K562 (cell line): ENCODE data around the gene SHISA5. TPM values are rescaled to one million over a fixed set of nuclear protein-coding genes. Genes with fewer than 3 reads are reported as not detected.

Experiments used
- CEBPG ChIP-seq, 3 experiments: fragments of 200-800 bp in 1 of 3; sonication (Bioruptor generic) in 1 of 3; sonication (generic) in 1 of 3; formaldehyde crosslinking in 1 of 3; IDR thresholded peaks in 2 of 3; conservative IDR thresholded peaks in 1 of 3; 2 replicates each; pipeline versions ENCODE4 v1.6.1 to v1.8.0; 2016 to 2022; ENCODE audit warnings: missing compliant biosample characterization in 2 of 3, missing genetic modification characterization in 2 of 3, mild to moderate bottlenecking in 1 of 3, missing genetic modification reagents in 1 of 3
- DACH1 ChIP-seq: fragments of 450-650 bp; IDR thresholded peaks from 2 replicates; pipeline ENCODE4 v1.6.1; 2018; ENCODE audit not compliant: partially characterized antibody
- HDAC2 ChIP-seq: fragments of 450-650 bp; IDR thresholded peaks from 2 replicates; pipeline ENCODE4 v1.6.1; 2016; ENCODE audit warnings: mild to moderate bottlenecking
- HDGF ChIP-seq: fragments of 450-650 bp; IDR thresholded peaks from 2 replicates; pipeline ENCODE4 v1.6.1; 2016
- KDM2B ChIP-seq: fragments of 250-450 bp; sonication (Bioruptor Pico); IDR thresholded peaks from 2 replicates; pipeline ENCODE4 v1.8.0; 2021; ENCODE audit warnings: mild to moderate bottlenecking, moderate library complexity
- KLF16 ChIP-seq: IDR thresholded peaks from 2 replicates; pipeline ENCODE4 v1.6.1; 2016; ENCODE audit warnings: antibody characterized with exemption
- MCM2 ChIP-seq: fragments of 450-650 bp; IDR thresholded peaks from 2 replicates; pipeline ENCODE4 v1.6.1; 2017; ENCODE audit warnings: low read depth, mild to moderate bottlenecking
- MXD1 ChIP-seq: fragments of 250-450 bp; sonication (Bioruptor Pico); IDR thresholded peaks from 2 replicates; pipeline ENCODE4 v1.8.0; 2021; ENCODE audit warnings: borderline replicate concordance, mild to moderate bottlenecking, moderate library complexity; ENCODE audit not compliant: poor library complexity, severe bottlenecking
- OTX1 ChIP-seq: fragments of 450-650 bp; formaldehyde crosslinking; IDR thresholded peaks from 2 replicates; pipeline ENCODE4 v1.4.0; 2022; ENCODE audit warnings: mild to moderate bottlenecking
- PHF20 ChIP-seq: fragments of 450-650 bp; IDR thresholded peaks from 2 replicates; pipeline ENCODE4 v1.6.1; 2018; ENCODE audit not compliant: partially characterized antibody
- TRIM28 ChIP-seq: fragments of 450-650 bp; IDR thresholded peaks from 2 replicates; pipeline ENCODE4 v1.6.1; 2017
- XRCC5 ChIP-seq: fragments of 200-400 bp; formaldehyde crosslinking; IDR thresholded peaks from 2 replicates; pipeline ENCODE4 v1.6.1; 2017; ENCODE audit warnings: low read depth, mild to moderate bottlenecking, low read length
- ZBTB12 ChIP-seq: fragments of 250-450 bp; sonication (Bioruptor Pico); IDR thresholded peaks from 2 replicates; pipeline ENCODE4 v1.4.0; 2020
- ZFX ChIP-seq: sonication (generic); formaldehyde crosslinking; IDR thresholded peaks from 2 replicates; pipeline ENCODE4 v1.8.0; 2022; ENCODE audit warnings: mild to moderate bottlenecking, missing genetic modification reagents, moderate library complexity
- ZKSCAN3 ChIP-seq: fragments of 250-450 bp; sonication (Bioruptor Pico); IDR thresholded peaks from 2 replicates; pipeline ENCODE4 v1.4.0; 2020
- ZNF174 ChIP-seq: fragments of 250-450 bp; sonication (Bioruptor Pico); IDR thresholded peaks from 2 replicates; pipeline ENCODE4 v1.4.0; 2020; ENCODE audit warnings: mild to moderate bottlenecking
- ZNF253 ChIP-seq: fragments of 250-450 bp; sonication (Bioruptor Pico); conservative IDR thresholded peaks from 2 replicates; pipeline ENCODE4 v1.6.1; 2021; ENCODE audit warnings: mild to moderate bottlenecking
- ZNF655 ChIP-seq: fragments of 250-450 bp; sonication (Bioruptor Pico); IDR thresholded peaks from 2 replicates; pipeline ENCODE4 v1.5.0; 2021
- ZNF707 ChIP-seq: fragments of 250-450 bp; sonication (Bioruptor Pico); conservative IDR thresholded peaks from 2 replicates; pipeline ENCODE4 v1.8.0; 2022; ENCODE audit warnings: inconsistent platforms, mild to moderate bottlenecking, moderate library complexity
- polyA plus RNA-seq, 8 experiments: library from polyadenylated mRNA; depleted of rRNA in 4 of 8; stranded (reverse) in 5 of 8; unstranded in 3 of 8; fragments of >200 nt; fragmentation: Nextera tagmentation in 2 of 8; fragmentation: Illumina TruSeq in 1 of 8; extraction: Ambion mirVana in 2 of 8; extraction: Trizol in 1 of 8; gene quantifications; 2 replicates each; pipeline versions ENCODE4 v1.2.1 to v1.2.3, GENCODE V29; 2011 to 2014; ENCODE audit warnings: inconsistent platforms in 1 of 8, missing spikeins in 1 of 8
- total RNA-seq, 7 experiments: library from RNA; depleted of rRNA in 6 of 7; stranded (reverse); fragments of >200 nt in 6 of 7; fragmentation: Illumina TruSeq in 2 of 7; extraction: Trizol in 2 of 7; gene quantifications; 2 replicates each; pipeline versions ENCODE4 v1.2.1 to v1.2.3, GENCODE V29; 2011 to 2021; ENCODE audit warnings: low replicate concordance in 1 of 7

Gene SHISA5
- total and polyA plus RNA-seq, 9 of the 15 experiments (the other 6 are each of a cell fraction or from before 2014, with no cell fraction given) = 8.4 to 85.8 (median 56.1) TPM

GRCh38 chr3:48472923-48473616, 30.9 kb downstream of the SHISA5 start (continued):
- TF ChIP-seq ZBTB12 (CRISPR knock-in tag) (peak; percentile 75), HDGF (peak; percentile 67; the same call in 1 of the 2 replicates), ZNF707 (CRISPR knock-in tag) (no peak), MCM2 (no peak), HDAC2 (no peak; the same call in 1 of the 2 replicates), TRIM28 (no peak), OTX1 (peak; percentile 71; the same call in 1 of the 2 replicates), ZKSCAN3 (no peak), KDM2B (CRISPR knock-in tag) (no peak), CEBPG (CRISPR knock-in tag; IDR thresholded peaks at IDR 0.05) (no peak), CEBPG (tag; conservative IDR thresholded peaks at IDR 0.05 in 1 of 2, IDR thresholded peaks at IDR 0.05 in 1 of 2) (no peak), ZFX (peak; percentile 88), ZNF253 (CRISPR knock-in tag) (no peak), KLF16 (no peak), DACH1 (no peak), PHF20 (peak; percentile 24), ZNF174 (CRISPR knock-in tag) (no peak), XRCC5 (no peak), MXD1 (no peak), ZNF655 (CRISPR knock-in tag) (no peak)
